GM19035 (cell line): ENCODE measurements around the gene PPM1E.
"Not testable (repeated sequence)": the region's sequence is repeated elsewhere in the genome, so short reads cannot be mapped to it uniquely, and the experiment has no call there.

Source experiments
- ATAC-seq: cut with Tn5 transposase; IDR thresholded peaks from one replicate; pipeline ENCODE4 v1.9.1; 2021; ENCODE audit not compliant: unreplicated experiment

The PPM1E gene

GRCh38 chr17:58944166-58944565 lies 188.5 kb downstream of the PPM1E start:
- ATAC-seq = no peak

GRCh38 chr17:58947411-58947810 lies 191.8 kb downstream of the PPM1E start:
- no peak for ATAC-seq

GRCh38 chr17:58947824-58948223 lies 192.2 kb downstream of the PPM1E start:
- no peak for ATAC-seq

- not testable (repeated sequence) for ATAC-seq
Measured at GRCh38 chr17:58954358-58954757, 198.7 kb downstream of the PPM1E start.

- no peak for ATAC-seq
Measured at GRCh38 chr17:58956997-58957724, 201.5 kb downstream of the PPM1E start.

GRCh38 chr17:58957725-58958073 lies 202.0 kb downstream of the PPM1E start:
- not testable (repeated sequence) for ATAC-seq

- no peak for ATAC-seq
Measured at GRCh38 chr17:58960068-58960467, 204.4 kb downstream of the PPM1E start.

GRCh38 chr17:58965221-58965620 lies 209.6 kb downstream of the PPM1E start:
- no peak for ATAC-seq

GRCh38 chr17:58966208-58966607 lies 210.6 kb downstream of the PPM1E start:
- ATAC-seq = no peak

- no peak for ATAC-seq
Measured at GRCh38 chr17:58968426-58969061, 212.9 kb downstream of the PPM1E start.

GRCh38 chr17:58969156-58969555 lies 213.5 kb downstream of the PPM1E start:
- no peak for ATAC-seq

- no peak for ATAC-seq
Measured at GRCh38 chr17:58969612-58970011, 214.0 kb downstream of the PPM1E start.

- no peak for ATAC-seq
Measured at GRCh38 chr17:58970609-58971450, 215.2 kb downstream of the PPM1E start.

- no peak for ATAC-seq
Measured at GRCh38 chr17:58974354-58974753, 218.7 kb downstream of the PPM1E start.

- ATAC-seq = no peak
Measured at GRCh38 chr17:58976541-58976940, 220.9 kb downstream of the PPM1E start.

GRCh38 chr17:58980706-58981481 lies 225.2 kb downstream of the PPM1E start:
- ATAC-seq = no peak

GRCh38 chr17:58982626-58983025 lies 227.0 kb downstream of the PPM1E start:
- no peak for ATAC-seq

- ATAC-seq = no peak
Measured at GRCh38 chr17:58985367-58985766, 229.7 kb downstream of the PPM1E start.

GRCh38 chr17:58985971-58986370 lies 230.3 kb downstream of the PPM1E start:
- ATAC-seq = no peak

GRCh38 chr17:58989629-58990028 lies 234.0 kb downstream of the PPM1E start:
- no peak for ATAC-seq

- ATAC-seq = no peak
Measured at GRCh38 chr17:58991718-58992331, 236.2 kb downstream of the PPM1E start.
